SK-N-MC (cell line): ENCODE results near the gene KRTAP12-4.
"Not testable (repeated sequence)": the region's sequence is repeated elsewhere in the genome, so short reads cannot be mapped to it uniquely, and the experiment has no call there.

Source experiments
- DNase-seq: peaks from one replicate; pipeline ENCODE4 v3.0.0-alpha.2; 2011; ENCODE audit warnings: low read depth, low spot score
- H3K27ac ChIP-seq: fragments of 200-600 bp; sonication (generic); 2 replicates; pipeline ENCODE4 v1.5.1; 2016; ENCODE audit warnings: mixed run types
- H3K36me3 ChIP-seq: fragments of 200-600 bp; sonication (generic); 2 replicates; pipeline ENCODE4 v1.6.1; 2017; ENCODE audit warnings: antibody characterized with exemption, low read length, mixed read lengths; ENCODE audit not compliant: insufficient read depth
- H3K4me3 ChIP-seq: fragments of 200-600 bp; sonication (generic); 2 replicates; pipeline ENCODE4 v1.5.1; 2016
- H3K9ac ChIP-seq: fragments of 200-600 bp; sonication (generic); 2 replicates; pipeline ENCODE4 v1.8.0; 2017; ENCODE audit warnings: mixed run types, mixed read lengths; ENCODE audit not compliant: insufficient read length
- H3K9me3 ChIP-seq: fragments of 200-600 bp; sonication (generic); 2 replicates; pipeline ENCODE4 v1.6.1; 2017; ENCODE audit warnings: low read depth, mild to moderate bottlenecking, antibody characterized with exemption, low read length, moderate library complexity, mixed read lengths
- EZH2 ChIP-seq: fragments of 200-600 bp; sonication (generic); IDR thresholded peaks from one replicate; pipeline ENCODE4 v1.6.1; 2017; ENCODE audit warnings: antibody characterized with exemption
- FOXP2 ChIP-seq: optimal IDR thresholded peaks from 2 replicates; pipeline ENCODE3; 2011; ENCODE audit warnings: mild to moderate bottlenecking, moderate library complexity; ENCODE audit not compliant: insufficient read depth; ENCODE audit errors: extremely low read length, control extremely low read depth
- POLR2AphosphoS5 ChIP-seq: IDR thresholded peaks from 2 replicates; pipeline ENCODE4 v1.6.1; 2012; ENCODE audit warnings: mild to moderate bottlenecking, low read depth, low read length, borderline replicate concordance

KRTAP12-4 gene

DNA sequence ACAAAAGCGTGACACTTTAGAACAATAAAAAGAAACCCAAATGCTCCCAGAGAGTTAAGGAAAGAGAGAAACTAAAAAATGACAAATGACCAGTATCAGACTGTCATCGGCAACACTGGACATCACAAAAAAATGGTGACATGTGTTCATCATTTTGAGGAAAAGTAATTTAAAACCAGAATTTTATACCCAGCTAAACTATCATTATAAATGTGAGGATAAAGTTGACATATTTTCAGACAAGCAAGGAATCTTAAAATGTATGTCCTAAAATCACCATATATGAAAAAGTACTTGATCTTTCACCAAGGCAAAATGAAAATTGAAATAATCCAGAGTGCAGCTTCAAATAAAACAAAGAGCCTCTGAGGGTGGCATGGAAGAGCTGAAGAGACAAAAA, 9.6 kb downstream of the KRTAP12-4 start:
- Histone ChIP-seq H3K4me3 (no peak overlapping the region), H3K36me3 (peaks cover 10% of the 10 kb centered on the region), H3K9ac (no peak overlapping the region), H3K9me3 (peaks cover 6% of the 10 kb centered on the region; the same call in 1 of the 2 replicates), H3K27ac (no peak overlapping the region)
- no peak for DNase-seq
- TF ChIP-seq EZH2 = no peak
- no peak for TF ChIP-seq FOXP2
- no peak for TF ChIP-seq POLR2AphosphoS5

DNA sequence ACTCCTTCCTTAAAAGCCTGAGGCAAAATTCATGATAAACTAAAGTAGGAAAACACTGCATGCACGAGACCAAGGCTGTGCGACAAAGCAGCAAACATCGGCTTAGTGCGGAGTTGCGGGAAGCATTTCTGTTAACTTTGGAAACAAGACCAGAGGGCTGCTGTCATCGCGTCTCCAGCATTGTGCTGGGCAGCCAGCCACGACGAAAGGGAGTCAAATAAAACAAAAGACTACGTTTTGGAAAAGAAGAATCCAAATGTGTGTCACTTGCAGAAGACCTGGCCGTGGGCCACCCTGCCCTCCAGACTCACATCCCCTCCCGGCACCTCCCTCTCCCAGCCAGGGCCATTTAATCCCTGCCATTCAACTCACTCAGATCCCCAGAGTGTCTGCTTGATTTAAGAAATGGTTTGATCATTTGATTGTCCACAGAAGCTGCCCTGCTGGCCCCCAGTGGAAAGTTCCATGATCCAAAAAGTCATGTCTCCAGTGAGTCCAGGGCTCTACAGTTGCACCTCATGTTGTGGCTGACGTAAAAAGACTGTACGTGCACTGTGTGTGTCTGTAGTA, 10.6 kb downstream of the KRTAP12-4 start:
- Histone ChIP-seq H3K36me3 (peaks cover 10% of the 10 kb centered on the region), H3K27ac (no peak overlapping the region), H3K4me3 (no peak overlapping the region), H3K9ac (no peak overlapping the region), H3K9me3 (peaks cover 6% of the 10 kb centered on the region; the same call in 1 of the 2 replicates)
- DNase-seq = no peak
- TF ChIP-seq EZH2 = no peak
- TF ChIP-seq POLR2AphosphoS5 = no peak
- TF ChIP-seq FOXP2 = no peak

DNA sequence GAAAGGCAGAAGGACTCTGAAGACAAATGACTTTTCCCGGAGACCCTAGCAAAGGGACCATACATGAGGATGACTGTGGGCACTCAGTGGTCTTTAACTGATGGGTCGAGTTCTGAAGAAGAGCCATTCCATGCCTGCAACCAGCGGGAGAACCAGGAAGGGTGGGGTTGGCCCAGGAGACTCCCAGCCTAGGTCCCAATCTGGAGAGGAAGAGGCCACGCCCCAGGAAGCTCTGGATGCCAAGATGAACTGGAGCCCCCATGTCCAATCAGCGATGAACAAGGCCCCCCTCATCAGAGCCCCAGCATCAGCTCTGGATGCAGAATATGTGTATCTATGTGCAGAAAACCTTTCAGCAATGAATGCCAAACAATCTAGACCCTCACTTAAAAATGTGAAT, 13.7 kb downstream of the KRTAP12-4 start:
- TF ChIP-seq POLR2AphosphoS5 (no peak), EZH2 (no peak), FOXP2 (no peak)
- Histone ChIP-seq H3K27ac (no peak overlapping the region), H3K9me3 (peaks cover 6% of the 10 kb centered on the region; the same call in 1 of the 2 replicates), H3K9ac (no peak overlapping the region), H3K4me3 (no peak overlapping the region), H3K36me3 (peaks cover 10% of the 10 kb centered on the region)
- DNase-seq = no peak

DNA sequence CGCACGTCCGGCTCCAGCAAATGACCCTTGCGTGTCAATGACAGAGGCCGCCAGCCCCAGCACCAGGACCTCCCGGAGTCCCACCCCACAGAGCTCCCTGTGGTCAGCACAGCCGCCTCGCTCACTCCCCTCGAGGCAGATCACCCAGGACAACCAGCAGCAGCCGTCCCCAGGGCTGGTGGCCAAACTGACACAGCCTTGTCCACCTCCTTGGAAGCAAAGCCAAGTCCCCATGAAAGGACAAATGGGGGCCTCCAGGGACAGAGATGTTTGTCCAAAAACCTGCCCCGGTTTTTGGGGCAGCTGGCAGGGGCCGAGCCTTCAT, 15.2 kb downstream of the KRTAP12-4 start:
- no peak for DNase-seq
- no peak overlapping the region for H3K4me3 ChIP-seq
- TF ChIP-seq FOXP2 = no peak
- TF ChIP-seq EZH2 = no peak
- peaks cover 3% of the 10 kb centered on the region for H3K36me3 ChIP-seq
- no peak overlapping the region for H3K27ac ChIP-seq
- H3K9me3 ChIP-seq = peaks cover 2% of the 10 kb centered on the region; the same call in 1 of the 2 replicates
- no peak overlapping the region for H3K9ac ChIP-seq

DNA sequence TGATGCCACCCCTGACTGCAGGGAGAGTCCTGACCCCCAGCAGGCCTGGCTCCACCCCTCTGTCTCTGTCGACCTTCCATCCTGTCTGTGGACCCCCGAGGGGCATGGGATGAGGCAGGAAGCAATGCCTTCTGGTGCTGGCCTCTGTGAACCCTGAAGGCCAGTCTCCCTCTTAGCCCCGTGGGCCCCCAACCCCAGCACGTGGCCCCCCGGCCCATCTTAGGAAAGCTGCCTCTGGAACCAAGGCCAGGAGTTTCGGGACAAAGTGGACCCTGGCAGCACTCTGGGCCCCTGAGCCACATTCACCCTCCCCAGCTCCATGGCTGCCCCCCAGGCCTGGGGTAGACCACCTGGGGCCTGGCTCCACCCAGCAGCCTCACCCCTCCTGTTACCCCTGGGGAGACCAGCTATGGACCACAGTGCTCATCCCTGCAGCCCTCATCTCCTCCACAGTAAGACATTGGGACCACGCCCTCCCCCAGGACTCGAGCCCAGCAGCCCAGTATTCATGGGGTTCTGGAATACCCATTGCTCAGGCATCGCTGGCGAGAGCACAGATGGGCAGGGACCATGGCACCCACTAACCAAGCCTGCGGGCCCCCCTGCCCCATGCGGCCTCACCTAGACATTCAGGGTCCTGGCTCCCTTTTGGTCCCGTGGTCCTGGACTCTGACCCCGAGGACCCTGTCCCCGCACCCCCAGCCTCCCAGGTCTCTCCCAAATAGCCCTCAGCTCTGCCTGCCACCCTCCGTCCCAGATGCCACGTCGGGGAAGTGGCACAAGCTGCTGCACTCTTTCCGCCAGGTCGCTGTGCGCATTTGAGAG, 15.7 kb downstream of the KRTAP12-4 start:
- not testable (repeated sequence) for H3K9ac ChIP-seq, DNase-seq, H3K27ac ChIP-seq, H3K36me3 ChIP-seq, H3K4me3 ChIP-seq, H3K9me3 ChIP-seq

DNA sequence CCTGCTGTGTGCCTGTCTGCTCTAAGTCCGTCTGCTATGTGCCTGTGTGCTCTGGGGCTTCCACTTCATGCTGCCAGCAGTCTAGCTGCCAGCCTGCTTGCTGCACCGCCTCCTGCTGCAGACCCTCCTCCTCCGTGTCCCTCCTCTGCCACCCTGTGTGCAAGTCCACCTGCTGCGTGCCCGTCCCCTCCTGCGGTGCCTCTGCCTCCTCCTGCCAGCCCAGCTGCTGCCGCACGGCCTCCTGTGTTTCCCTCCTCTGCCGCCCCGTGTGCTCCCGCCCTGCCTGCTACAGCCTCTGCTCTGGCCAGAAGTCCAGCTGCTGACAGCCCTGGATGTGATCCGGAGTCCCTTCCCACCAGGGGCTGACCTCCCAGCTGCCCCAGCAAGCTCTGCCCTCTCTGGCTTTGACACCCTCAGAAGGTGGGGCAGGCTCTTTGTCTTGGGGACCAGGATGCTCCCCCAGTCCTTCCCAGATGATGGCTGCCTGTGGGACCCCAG, 16.6 kb downstream of the KRTAP12-4 start:
- H3K9ac ChIP-seq = not testable (repeated sequence)

DNA sequence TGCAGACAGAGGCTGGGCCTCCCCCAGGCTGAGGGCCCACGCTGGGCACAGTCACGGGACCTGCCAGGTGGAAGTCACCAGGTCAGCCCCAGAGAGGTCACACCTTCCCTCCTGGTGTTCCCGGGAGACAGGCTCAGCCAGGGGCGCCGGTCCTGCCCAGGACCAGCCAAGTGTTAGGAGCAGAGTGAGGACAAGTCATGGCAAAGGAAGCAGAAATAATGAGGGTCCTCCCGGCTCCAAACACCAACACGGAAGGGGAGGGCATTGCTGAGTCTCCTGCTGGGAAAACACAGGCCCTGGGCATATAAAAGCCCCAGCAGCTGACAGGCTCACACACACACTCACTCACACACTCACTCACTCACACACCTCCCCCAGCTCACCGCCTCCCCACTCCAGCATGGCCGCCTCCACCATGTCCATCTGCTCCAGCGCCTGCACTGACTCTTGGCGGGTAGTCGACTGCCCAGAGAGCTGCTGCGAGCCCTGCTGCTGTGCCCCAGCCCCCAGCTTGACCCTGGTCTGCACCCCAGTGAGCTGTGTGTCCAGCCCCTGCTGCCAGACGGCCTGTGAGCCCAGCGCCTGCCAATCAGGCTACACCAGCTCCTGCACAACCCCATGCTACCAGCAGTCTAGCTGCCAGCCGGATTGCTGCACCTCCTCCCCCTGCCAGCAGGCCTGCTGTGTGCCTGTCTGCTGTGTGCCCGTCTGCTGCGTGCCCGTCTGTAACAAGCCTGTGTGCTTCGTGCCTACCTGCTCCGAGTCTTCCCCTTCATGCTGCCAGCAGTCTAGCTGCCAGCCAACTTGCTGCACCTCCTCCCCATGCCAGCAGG, 17.2 kb downstream of the KRTAP12-4 start, which contains the start of gene KRTAP10-10:
Gene KRTAP10-10, plus strand, starts transcription at position 339 of the 833 bp plus-strand sequence. Its CDS starts 62 bp downstream, at position 401.
- no peaks in the 10 kb centered on the region for H3K36me3 ChIP-seq
- no peak within 1 kb of the TSS for H3K4me3 ChIP-seq
- no peak within 1 kb of the TSS for H3K27ac ChIP-seq
- no peaks in the 10 kb centered on the region for H3K9me3 ChIP-seq
- DNase-seq = no peak
- no peak for TF ChIP-seq FOXP2
- TF ChIP-seq EZH2 = no peak
- no peak for TF ChIP-seq POLR2AphosphoS5
- no peak within 1 kb of the TSS for H3K9ac ChIP-seq

More for the DNA sequence above, 16.6 kb downstream of the KRTAP12-4 start:
- not testable (repeated sequence) for H3K27ac ChIP-seq, H3K36me3 ChIP-seq, H3K9me3 ChIP-seq, DNase-seq, H3K4me3 ChIP-seq

DNA sequence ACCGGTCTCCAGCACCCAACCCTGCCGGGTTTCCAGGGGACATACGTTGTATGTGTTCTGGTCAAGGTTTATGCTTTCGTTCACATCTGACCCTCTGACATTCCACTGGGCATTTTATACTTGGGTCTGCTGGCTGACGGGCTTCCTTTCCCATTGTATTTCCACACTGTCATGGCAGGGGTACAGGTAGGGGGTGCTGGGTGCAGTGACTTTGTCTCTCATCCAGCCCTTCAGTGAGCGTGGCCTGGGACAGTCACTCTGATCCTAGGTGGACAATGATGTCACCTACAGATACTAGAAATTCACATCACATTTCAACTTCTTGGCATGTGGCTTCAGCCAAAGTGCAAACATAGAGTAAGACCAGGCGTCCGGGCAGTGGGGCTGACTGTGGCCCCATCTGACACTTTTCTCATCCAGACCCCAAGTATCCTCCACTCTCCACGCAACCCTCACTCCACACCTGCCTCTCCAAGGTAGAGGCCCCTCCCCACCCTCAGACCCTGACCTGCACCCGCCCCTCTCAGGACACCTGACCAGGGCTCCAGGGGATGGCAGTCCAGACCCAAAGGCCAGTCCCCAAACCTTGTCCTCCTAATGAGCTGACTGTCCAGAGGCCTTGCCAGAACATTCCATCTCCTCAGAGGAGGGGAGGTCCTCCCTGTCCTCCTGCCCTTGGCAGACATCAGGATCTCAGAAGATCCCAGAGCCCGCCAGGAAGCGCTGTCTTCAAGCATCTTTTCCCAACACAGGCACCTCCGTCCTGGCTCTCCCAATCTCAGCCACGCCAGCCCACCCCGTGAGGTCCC, 18.0 kb downstream of the KRTAP12-4 start:
- H3K9me3 ChIP-seq = no peaks in the 10 kb centered on the region
- peaks cover 3% of the 10 kb centered on the region; the same call in 1 of the 2 replicates for H3K36me3 ChIP-seq
- no peak overlapping the region for H3K9ac ChIP-seq
- no peak overlapping the region for H3K27ac ChIP-seq
- no peak overlapping the region for H3K4me3 ChIP-seq
- no peak for DNase-seq
- no peak for TF ChIP-seq EZH2
- no peak for TF ChIP-seq FOXP2
- TF ChIP-seq POLR2AphosphoS5 = no peak
